ENCODE measurements around the gene EGLN3. TPM values are rescaled to one million over a fixed set of nuclear protein-coding genes. Genes with fewer than 3 reads are reported as not detected.
"Not testable (repeated sequence)": the region's sequence is repeated elsewhere in the genome, so short reads cannot be mapped to it uniquely, and the experiment has no call there.

Gene EGLN3
- polyA plus RNA-seq (ENCODE audit: insufficient read length in 12 of 12), result 100 to 1,000 TPM in 1 of 12 donors, 10 to 100 TPM in 11; 25.7 to 266 (median 62.6) TPM
- long read RNA-seq, donor 1, transcript EGLN3-201 (5 exons, 2,709 nt), result major isoform, 11 of 19 reads
- long read RNA-seq, donor 1, transcript EGLN3-205 (1 exons, 2,849 nt), result minor isoform, 8 of 19 reads
- long read RNA-seq, donor 1, partial matches to known transcripts, result 0 of 19 reads
- long read RNA-seq, donor 1, other reads (novel, unspliced or antisense), result 0 of 19 reads
- long read RNA-seq, donor 2, transcript EGLN3-201 (5 exons, 2,709 nt), result major isoform, 33 of 35 reads
- long read RNA-seq, donor 2, partial matches to known transcripts, result 0 of 35 reads
- long read RNA-seq, donor 2, other reads (novel, unspliced or antisense), result 0 of 35 reads
- long read RNA-seq, donor 3, transcript EGLN3-201 (5 exons, 2,709 nt), result major isoform, 13 of 17 reads
- long read RNA-seq, donor 3, partial matches to known transcripts, result 0 of 17 reads
- long read RNA-seq, donor 3, other reads (novel, unspliced or antisense), result 0 of 17 reads
- long read RNA-seq, donor 4, transcript EGLN3-201 (5 exons, 2,709 nt), result major isoform, 13 of 16 reads
- long read RNA-seq, donor 4, partial matches to known transcripts, result 0 of 16 reads
- long read RNA-seq, donor 4, other reads (novel, unspliced or antisense), result 0 of 16 reads
- long read RNA-seq, donor 5, transcript EGLN3-201 (5 exons, 2,709 nt), result major isoform, 28 of 30 reads
- long read RNA-seq, donor 5, partial matches to known transcripts, result 0 of 30 reads
- long read RNA-seq, donor 5, other reads (novel, unspliced or antisense), result 0 of 30 reads
- long read RNA-seq, donor 6, transcript EGLN3-201 (5 exons, 2,709 nt), result major isoform, 11 of 15 reads
- long read RNA-seq, donor 6, partial matches to known transcripts, result 0 of 15 reads
- long read RNA-seq, donor 6, other reads (novel, unspliced or antisense), result 0 of 15 reads
- long read RNA-seq, donor 7, transcript EGLN3-201 (5 exons, 2,709 nt), result major isoform, 9 of 11 reads
- long read RNA-seq, donor 7, partial matches to known transcripts, result 0 of 11 reads
- long read RNA-seq, donor 7, other reads (novel, unspliced or antisense), result 0 of 11 reads
- long read RNA-seq, donor 8, transcript EGLN3-201 (5 exons, 2,709 nt), result major isoform, 30 of 70 reads
- long read RNA-seq, donor 8, transcript EGLN3-205 (1 exons, 2,849 nt), result minor isoform, 11 of 70 reads
- long read RNA-seq, donor 8, partial matches to known transcripts, result 24 of 70 reads
- long read RNA-seq, donor 8, other reads (novel, unspliced or antisense), result 0 of 70 reads
- long read RNA-seq, donor 9, transcript EGLN3-201 (5 exons, 2,709 nt), result major isoform, 7 of 11 reads
- long read RNA-seq, donor 9, partial matches to known transcripts, result 0 of 11 reads
- long read RNA-seq, donor 9, other reads (novel, unspliced or antisense), result 0 of 11 reads
- long read RNA-seq, donor 10, transcript EGLN3-205 (1 exons, 2,849 nt), result minor isoform, 10 of 58 reads
- long read RNA-seq, donor 10, transcript EGLN3-201 (5 exons, 2,709 nt), result major isoform, 46 of 58 reads
- long read RNA-seq, donor 10, partial matches to known transcripts, result 0 of 58 reads
- long read RNA-seq, donor 10, other reads (novel, unspliced or antisense), result 0 of 58 reads
- long read RNA-seq, donor 11, transcript EGLN3-201 (5 exons, 2,709 nt), result major isoform, 18 of 22 reads
- long read RNA-seq, donor 11, partial matches to known transcripts, result 0 of 22 reads
- long read RNA-seq, donor 11, other reads (novel, unspliced or antisense), result 0 of 22 reads

GRCh38 chr14:33950320-33951182 lies at the start of gene EGLN3:
Gene EGLN3, minus strand, starts transcription at chr14:33951074. Its CDS starts 322 bp downstream, at chr14:33950752.
- DNase-seq, result peak; percentile 87

- DNase-seq, result no peak
These were observed 49.5 kb upstream of the EGLN3 start for GRCh38 chr14:34000396-34000795.

- DNase-seq, result no peak
These were observed 49.0 kb upstream of the EGLN3 start for GRCh38 chr14:33999771-34000291.

GRCh38 chr14:33997611-33998010 lies 46.7 kb upstream of the EGLN3 start:
- DNase-seq, result no peak

GRCh38 chr14:33996462-33996861 lies 45.6 kb upstream of the EGLN3 start:
- no peak for DNase-seq

GRCh38 chr14:33993246-33993645 lies 42.4 kb upstream of the EGLN3 start:
- DNase-seq, result no peak

- no peak for DNase-seq
These were observed 41.6 kb upstream of the EGLN3 start for GRCh38 chr14:33992274-33993007.

- DNase-seq, result no peak
These were observed 39.9 kb upstream of the EGLN3 start for GRCh38 chr14:33990790-33991189.

GRCh38 chr14:33987565-33988080 lies 36.7 kb upstream of the EGLN3 start:
- no peak for DNase-seq

GRCh38 chr14:33986804-33987203 lies 35.9 kb upstream of the EGLN3 start:
- DNase-seq, result no peak

GRCh38 chr14:33985242-33985641 lies 34.4 kb upstream of the EGLN3 start:
- DNase-seq, result no peak

GRCh38 chr14:33979613-33980276 lies 28.9 kb upstream of the EGLN3 start:
- no peak for DNase-seq

- DNase-seq, result no peak
These were observed 28.2 kb upstream of the EGLN3 start for GRCh38 chr14:33978892-33979612.

- no peak for DNase-seq
These were observed 21.8 kb upstream of the EGLN3 start for GRCh38 chr14:33972583-33973081.

- DNase-seq, result not testable (repeated sequence)
These were observed 19.0 kb upstream of the EGLN3 start for GRCh38 chr14:33969846-33970245.

GRCh38 chr14:33968722-33969121 lies 17.8 kb upstream of the EGLN3 start:
- no peak for DNase-seq

- DNase-seq, result no peak
These were observed 16.3 kb upstream of the EGLN3 start for GRCh38 chr14:33967138-33967537.
